ENCODE data around the gene LYZL1.
"Not testable (repeated sequence)": the region's sequence is repeated elsewhere in the genome, so short reads cannot be mapped to it uniquely, and the experiment has no call there.

LYZL1 gene

DNA sequence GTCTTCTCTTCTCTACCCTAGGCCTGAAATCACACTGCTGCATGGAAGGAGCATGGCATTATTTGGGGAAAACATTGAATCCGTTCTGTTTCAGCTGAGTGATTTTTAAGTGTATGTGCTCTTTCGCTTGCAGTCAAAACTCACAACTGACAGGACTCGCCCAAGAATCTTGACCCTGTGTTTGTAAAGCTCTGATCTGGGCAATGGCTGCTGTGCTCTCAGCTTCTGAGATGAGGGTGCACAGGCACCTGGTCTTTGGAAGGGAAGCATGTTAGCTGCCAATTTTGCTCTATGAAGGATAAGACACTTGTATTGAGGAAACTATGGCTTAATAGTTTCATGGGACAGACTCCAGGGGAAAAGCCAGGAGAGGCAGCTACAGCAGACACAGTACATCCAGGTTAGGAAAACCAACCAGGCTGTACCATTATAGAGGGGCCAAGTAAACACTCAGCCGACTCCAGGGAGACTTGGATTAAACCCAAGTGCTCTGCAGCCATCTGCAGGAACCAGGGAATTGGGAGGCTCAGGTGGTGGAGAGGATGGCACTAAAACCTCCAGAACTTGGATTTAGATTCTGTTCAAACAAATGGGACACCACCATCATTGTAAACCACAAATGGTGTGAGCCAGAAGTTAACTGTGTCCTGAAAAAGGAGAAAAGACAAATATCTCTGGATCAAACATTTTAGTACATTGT, 43.3 kb downstream of the LYZL1 start:
- DNase-seq (ENCODE audit: low read depth), result no peak

DNA sequence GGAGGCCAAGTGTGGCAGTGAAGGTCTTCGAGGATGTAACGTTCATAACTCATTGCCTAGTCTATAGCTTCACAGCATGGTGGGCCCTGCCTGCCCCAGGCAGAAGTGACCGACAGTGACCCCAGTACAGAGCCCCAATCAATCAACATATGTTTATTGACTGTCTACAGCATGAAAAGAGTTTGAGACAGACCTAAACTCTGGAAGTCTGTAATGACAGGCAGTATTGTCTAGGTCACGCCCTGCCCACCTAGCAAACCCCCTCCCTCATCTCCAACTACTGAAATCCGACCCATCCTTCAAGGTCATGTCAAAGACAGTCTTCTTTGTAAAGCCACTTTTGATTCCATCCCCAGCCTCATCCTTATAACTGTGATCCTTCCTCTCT, 43.9 kb downstream of the LYZL1 start:
- no peak for DNase-seq (ENCODE audit: low read depth)

DNA sequence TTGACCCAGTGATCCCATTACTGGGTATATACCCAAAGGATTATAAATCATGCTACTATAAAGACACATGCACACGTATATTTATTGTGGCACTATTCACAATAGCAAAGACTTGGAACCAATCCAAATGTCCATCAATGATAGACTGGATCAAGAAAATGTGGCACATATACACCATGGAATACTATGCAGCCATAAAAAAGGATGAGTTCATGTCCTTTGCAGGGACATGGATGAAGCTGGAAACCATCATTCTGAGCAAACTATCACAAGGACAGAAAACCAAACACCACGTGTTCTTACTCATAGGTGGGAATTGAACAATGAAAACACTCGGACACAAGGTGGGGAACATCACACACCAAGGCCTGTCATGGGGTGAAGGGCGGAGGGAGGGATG, 48.7 kb downstream of the LYZL1 start:
- DNase-seq (ENCODE audit: low read depth), result not testable (repeated sequence)

DNA sequence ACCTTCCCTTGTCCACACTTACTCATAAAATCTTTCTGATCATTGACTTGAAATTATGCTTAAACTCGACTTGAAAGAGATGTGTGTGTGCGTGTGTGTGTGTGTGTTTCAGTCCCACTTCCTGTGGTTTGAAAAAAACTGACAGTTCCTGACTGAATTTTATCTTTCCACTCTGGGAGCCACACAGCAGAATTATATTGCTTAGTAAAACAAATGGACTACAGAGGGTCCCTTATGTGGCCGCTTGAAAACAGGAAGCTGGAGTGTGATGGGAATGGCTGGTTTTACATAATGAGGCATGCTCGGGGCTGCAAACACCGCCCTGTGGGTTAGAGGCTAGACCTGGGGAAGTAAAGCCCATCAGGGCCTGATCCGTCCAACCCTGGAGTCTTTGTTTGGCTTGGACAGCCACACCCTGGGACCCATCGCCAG, 54.8 kb downstream of the LYZL1 start:
- DNase-seq (ENCODE audit: low read depth), result no peak

GRCh38 chr10:29344073-29344820, 55.4 kb downstream of the LYZL1 start:
- no peak for DNase-seq (ENCODE audit: low read depth)

DNA sequence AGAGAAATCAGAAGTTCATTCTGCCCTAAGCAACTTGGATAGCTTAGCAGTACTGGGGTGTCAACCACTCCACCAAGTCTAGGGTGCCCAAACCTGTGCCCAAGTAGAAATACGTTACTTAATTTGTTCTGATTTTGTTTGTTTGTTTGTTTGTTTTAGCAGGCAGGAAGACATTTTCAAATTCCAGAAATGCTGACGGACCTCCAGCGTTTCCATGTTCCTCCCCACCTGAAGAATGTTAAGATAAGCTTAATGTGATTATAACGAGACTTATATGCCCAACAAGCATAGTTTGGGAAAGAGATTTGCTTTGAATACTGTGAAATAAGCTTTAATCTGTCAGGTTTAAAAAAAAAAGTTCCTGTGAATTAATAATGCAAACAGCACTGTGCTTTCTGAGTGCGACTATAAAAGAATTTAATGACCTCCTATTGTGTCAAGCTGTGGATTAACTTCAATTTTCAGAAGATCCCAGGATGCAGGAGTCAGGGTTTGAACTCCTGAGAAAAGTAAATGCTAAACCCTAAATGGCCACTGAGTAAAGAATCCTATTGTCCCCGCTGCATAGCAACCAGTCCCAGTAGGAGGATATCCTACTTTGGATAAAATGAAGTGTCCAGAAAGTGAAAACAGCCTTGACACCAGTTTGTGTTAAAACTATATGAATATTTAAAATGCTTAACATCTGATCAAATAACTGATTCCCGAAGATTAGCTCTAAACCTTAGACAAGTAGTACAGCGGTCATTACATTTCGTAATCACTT, 56.5 kb downstream of the LYZL1 start:
- DNase-seq (ENCODE audit: low read depth), result no peak

DNA sequence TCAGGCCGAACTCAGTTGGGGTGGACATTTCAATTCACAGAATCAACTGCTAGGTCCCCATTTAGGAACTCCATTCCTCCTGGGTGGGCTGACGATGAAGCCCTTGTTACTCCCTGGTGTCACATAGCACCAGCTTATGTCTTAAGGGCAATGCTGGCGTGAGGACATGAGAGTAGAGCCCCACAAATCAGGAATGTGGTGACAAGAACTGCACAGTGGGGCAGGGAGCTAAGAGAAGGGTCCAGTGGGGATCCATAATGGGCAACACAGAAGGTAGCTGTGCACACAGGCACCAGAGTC, 57.0 kb downstream of the LYZL1 start:
- no peak for DNase-seq (ENCODE audit: low read depth)

GRCh38 chr10:29346296-29347001, 57.6 kb downstream of the LYZL1 start:
- DNase-seq (ENCODE audit: low read depth), result no peak

- no peak for DNase-seq (ENCODE audit: low read depth)
These were observed 60.0 kb downstream of the LYZL1 start for GRCh38 chr10:29348836-29349235.

GRCh38 chr10:29353305-29353704, 64.4 kb downstream of the LYZL1 start:
- no peak for DNase-seq (ENCODE audit: low read depth)

GRCh38 chr10:29353887-29354561, 65.2 kb downstream of the LYZL1 start:
- DNase-seq (ENCODE audit: low read depth), result no peak

DNA sequence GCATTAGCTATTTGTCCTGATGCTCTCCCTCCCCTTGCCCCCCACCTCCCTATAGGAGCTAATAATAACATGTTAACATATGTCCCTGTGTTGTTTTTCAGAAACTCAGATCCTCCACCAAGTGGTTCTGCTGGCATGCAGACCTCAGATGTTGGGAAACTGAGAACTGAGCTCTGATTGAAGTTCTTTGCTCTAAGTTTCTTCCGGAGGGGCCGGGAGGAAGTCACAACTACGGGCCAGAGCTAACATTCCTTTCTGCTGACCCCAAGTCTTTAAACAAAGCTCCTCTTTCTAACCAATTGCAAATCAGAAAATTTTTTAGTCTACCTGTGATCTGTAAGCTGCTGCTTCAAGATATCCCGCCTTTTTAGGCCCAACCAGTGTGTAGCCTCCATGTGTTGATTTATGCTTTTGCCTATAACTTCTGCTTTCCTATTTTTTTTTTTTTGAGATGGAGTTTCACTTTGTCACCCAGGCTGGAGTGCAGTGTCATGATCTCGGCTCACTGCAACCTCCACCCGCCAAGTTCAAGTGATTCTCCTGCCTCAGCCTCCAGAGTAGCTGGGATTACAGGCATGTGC, 66.6 kb downstream of the LYZL1 start:
- DNase-seq (ENCODE audit: low read depth), result no peak

DNA sequence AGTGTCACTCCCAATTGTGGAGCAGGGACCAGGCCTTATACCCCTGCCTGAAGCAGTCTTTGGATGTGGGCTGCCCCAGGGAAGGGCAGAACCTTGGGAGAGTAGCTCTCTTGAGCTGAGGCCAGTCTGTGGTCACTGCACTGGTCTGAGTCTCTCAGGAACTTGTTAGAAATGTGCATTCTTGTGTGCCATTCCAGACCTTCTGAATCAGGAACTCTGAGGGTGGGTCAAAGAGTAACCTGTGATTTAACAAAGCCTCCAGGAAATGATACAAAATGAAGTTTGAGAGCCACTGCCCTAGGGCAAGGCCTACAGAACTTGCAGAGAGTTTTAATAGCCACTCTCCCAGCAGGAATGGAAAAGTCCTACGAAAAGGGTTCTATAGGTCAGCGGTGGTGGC, 68.1 kb downstream of the LYZL1 start:
- no peak for DNase-seq (ENCODE audit: low read depth)

DNA sequence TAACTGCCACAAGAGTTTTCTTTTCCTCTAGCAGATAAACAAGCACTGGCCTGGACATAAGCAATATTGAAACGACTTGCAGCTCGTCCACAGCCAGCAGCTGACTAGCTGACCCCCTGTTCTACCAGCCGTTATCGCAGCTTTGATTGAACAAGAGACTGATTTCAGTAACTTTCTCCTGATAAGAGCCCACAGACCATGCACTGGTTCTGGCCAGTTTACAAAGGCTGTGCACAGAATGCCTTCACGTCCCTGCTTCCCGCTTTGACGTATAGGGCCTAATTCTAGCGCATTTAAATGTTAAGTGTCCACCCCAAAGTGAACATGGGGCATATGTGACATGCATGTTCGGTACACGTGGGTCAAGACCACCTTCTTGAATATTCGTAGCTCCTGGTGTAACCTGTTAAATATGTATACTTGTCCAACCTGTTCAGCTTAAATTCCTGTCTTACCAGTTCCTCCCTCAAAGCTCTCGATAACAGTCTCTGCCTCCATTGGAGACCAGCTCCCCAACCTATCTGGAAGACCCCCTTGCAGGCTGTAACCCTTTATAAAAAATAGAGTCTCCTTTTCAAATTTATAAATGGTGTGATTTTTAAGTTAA, 69.2 kb downstream of the LYZL1 start:
- no peak for DNase-seq (ENCODE audit: low read depth)

DNA sequence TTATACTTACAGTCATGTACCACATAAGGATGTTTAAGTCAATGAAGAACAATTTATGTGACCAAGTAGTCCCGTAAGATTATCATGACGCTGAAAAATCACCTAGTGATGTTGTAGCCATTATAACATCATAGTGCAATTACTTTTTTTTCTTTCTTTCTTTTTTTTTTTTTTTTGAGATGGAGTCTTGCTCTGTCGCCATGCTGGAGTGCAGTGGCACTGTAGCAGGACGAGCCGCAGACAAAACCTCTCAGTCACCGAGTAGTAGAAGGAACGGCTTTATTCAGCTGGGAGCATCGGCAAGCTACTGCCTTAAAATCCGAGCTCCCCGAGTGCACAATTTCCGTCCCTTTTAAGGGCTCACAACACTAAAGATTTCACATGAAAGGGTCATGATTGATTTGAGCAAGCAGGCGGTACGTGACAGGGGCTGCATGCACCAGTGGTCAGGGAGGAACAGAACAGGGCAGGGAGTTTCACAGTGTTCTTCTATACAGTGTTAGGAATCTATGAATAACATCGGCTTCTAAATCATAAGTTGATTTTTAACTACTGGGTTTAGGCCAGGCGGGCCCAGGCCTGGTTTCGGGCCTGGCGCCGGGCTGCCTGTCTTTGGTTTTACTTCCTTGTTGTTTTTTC, 71.5 kb downstream of the LYZL1 start:
- DNase-seq (ENCODE audit: low read depth), result not testable (repeated sequence)
